Measurements from ENCODE around the gene SELENOF.
"Not testable (repeated sequence)": the region's sequence is repeated elsewhere in the genome, so short reads cannot be mapped to it uniquely, and the experiment has no call there.

Gene SELENOF

GRCh38 chr1:86828024-86828423 is 85.9 kb downstream of the SELENOF start:
- FAIRE-seq: no peak
- no peak for TF ChIP-seq POLR2A (IDR thresholded peaks at IDR 0.05; ENCODE audit: low read depth, low read length)
- DNase-seq (ENCODE audit: insufficient read length, low spot score): no peak

DNA sequence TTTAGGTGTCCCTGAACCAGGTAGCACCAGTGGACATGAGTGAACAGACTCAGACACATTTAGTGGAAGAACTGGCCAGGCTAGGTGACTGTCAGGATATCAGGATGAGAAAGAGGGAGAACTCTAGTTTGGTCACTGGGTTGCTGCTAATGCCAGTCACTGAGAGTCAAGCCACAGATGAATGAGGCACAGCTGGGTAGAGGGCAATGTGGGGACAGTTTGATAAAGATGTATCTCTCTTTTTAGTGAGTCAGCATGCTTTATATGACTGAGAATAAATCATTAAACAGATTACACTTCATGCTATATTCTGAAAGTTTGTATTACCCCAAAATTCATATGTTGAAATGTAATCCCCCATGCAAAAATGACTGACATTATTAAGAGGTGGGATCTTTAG is 87.1 kb downstream of the SELENOF start:
- FAIRE-seq (no peak), DNase-seq (ENCODE audit: insufficient read length, low spot score) (no peak)
- no peak for TF ChIP-seq POLR2A (IDR thresholded peaks at IDR 0.05; ENCODE audit: low read depth, low read length)

DNA sequence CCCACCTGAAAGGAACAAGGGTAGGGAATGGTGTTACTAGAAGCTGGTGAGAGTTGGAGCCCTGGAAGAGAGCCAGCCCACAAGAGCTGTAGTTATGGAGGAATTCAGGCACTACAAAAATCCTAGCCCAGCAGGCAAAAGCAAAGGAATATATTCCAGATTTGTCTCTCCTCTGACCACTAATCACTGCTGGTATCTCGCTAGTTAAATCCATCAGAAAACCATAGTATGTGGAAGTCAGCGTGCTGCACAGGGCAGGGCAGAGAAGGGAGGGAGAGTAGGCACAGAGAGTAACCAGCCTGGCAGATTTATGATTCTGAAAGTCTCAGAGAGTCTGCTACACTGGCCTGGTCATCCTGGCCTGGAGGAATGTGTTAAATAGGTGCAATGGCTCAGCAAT is 88.6 kb downstream of the SELENOF start:
- DNase-seq (ENCODE audit: insufficient read length, low spot score) (no peak), FAIRE-seq (no peak)
- no peak for TF ChIP-seq POLR2A (IDR thresholded peaks at IDR 0.05; ENCODE audit: low read depth, low read length)

DNA sequence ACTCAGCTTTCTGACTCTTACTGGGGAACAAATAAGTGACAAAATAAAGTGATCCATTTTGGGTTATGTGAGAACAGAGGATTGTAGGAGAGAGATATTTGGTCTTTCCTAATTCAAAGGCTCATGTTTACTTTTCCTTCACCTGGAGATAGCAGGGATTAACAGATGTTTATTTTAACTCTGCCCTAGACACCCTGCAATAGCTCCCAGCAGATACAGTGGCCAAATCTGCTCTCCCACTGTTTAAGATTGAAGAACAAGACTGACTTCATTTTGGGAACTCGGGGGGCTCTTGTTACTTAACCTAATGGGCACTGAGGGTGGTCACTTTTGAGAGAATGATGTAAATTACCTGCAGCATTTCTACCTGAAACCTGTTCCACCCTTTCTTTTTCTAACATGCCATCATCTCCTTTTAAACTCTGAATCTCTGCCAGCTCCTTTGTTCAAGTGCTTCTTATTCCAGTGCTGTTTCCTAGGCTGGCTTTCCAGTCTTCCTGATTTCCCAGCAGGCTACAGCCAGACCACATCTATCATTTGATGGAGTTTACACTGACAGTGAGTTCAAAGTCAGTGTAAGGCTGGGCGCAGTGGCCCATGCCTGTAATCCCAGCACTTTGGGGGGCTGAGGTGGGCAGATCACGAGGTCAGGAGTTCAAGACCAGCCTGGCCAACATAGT is 90.0 kb downstream of the SELENOF start:
- no peak for DNase-seq (ENCODE audit: insufficient read length, low spot score)
- TF ChIP-seq POLR2A (IDR thresholded peaks at IDR 0.05; ENCODE audit: low read depth, low read length): no peak
- FAIRE-seq: no peak

DNA sequence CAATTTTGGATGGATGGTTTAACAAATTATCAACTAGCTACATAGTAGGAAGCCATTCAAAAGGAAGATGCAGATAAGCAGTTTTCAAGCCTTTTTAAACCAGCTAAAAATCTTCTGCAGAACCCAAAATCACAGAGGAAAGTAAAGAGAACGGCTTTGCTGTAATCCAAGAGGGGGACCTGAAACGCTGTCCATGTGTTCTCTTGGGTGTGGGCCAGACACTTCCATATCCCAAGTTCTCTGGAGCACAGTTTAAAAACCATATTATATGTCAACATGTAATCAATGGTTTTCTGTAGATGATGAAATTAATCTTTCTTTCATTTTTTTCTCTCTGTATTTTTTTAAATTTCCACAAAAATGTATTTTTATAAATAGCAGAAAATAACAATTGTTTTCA is 90.5 kb downstream of the SELENOF start:
- no peak for FAIRE-seq
- TF ChIP-seq POLR2A (IDR thresholded peaks at IDR 0.05; ENCODE audit: low read depth, low read length): no peak

DNA sequence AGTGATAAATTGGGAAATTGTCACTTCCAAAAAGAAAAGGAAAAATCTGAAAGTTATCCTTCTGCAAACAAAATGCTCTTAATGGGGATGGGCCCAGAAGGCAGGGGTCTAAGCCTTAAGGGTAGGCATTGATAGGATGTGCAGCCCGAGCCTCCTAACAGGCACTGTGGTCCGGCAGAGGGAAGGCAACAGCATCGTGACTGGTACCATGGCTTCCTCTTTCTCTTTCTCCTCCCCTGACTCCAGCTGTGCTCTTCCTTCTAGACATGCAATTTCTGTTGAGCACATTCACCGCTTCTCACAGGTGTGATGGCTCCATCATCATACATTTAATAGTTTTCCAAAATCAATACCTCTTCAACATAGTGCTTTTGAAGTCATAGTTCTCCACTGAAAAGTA is 91.5 kb downstream of the SELENOF start:
- TF ChIP-seq POLR2A (IDR thresholded peaks at IDR 0.05; ENCODE audit: low read depth, low read length): no peak
- DNase-seq (ENCODE audit: insufficient read length, low spot score) (no peak), FAIRE-seq (no peak)

More for the DNA sequence above, 90.5 kb downstream of the SELENOF start:
- DNase-seq (ENCODE audit: insufficient read length, low spot score): no peak

DNA sequence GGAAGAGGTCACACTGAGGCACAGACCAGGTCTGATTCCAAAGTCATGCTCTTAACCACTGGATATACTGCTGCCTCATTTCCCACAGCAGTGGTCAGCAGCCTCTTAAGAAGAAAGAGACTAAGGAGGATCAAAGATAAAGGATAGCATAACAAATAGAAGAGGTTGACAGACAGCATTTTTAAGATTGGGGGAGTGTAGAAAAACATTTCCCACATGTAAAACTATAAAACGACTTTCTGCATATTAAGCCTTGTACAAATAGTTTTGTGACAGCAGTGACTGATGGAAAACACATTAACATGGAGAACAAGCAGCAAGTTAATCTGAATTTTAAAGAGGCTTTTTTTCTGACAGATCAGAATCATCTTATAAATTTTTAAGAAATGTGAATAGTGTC is 92.0 kb downstream of the SELENOF start:
- no peak for TF ChIP-seq POLR2A (IDR thresholded peaks at IDR 0.05; ENCODE audit: low read depth, low read length)
- FAIRE-seq: no peak

GRCh38 chr1:86819970-86820369 is 94.0 kb downstream of the SELENOF start:
- DNase-seq (ENCODE audit: insufficient read length, low spot score); FAIRE-seq: not testable (repeated sequence)

More for the DNA sequence above, 92.0 kb downstream of the SELENOF start:
- no peak for DNase-seq (ENCODE audit: insufficient read length, low spot score)

DNA sequence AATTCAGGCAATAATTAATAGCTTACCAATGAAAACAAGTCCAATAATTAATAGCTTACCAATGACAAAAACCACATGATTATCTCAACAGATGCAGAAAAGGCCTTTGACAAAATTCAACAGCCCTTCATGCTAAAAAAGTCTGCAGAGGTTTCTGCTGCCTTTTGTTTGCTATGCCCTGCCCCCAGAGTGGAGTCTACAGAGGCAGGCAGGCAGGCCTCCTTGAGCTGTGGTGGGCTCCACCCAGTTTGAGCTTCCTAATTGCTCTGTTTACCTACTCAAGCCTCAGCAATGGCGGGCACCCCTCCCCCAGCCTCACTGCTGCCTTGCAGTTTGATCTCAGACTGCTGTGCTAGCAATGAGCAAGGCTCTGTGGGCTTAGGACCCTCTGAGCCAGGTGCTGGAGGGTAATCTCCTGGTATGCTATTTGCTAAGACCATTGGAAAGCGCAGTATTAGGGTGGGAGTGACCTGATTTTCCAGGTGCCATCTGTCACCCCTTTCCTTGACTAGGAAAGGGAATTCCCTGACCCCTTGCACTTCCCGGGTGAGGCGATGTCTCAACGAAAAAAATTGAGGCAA is 96.6 kb downstream of the SELENOF start:
- FAIRE-seq; DNase-seq (ENCODE audit: insufficient read length, low spot score): not testable (repeated sequence)

DNA sequence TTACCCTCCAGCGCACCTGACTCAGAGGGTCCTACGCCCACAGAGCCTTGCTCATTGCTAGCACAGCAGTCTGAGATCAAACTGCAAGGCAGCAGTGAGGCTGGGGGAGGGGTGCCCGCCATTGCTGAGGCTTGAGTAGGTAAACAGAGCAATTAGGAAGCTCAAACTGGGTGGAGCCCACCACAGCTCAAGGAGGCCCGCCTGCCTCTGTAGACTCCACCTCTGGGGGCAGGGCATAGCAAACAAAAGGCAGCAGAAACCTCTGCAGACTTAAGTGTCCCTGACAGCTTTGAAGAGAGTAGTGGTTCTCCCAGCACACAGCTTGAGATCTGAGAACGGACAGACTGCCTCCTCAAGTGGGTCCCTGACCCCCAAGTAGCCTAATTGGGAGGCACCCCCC is 99.8 kb downstream of the SELENOF start:
- FAIRE-seq; DNase-seq (ENCODE audit: insufficient read length, low spot score): not testable (repeated sequence)

All from H54 (cell line).